ENCODE results near the gene PATZ1. TPM values are rescaled to one million over a fixed set of nuclear protein-coding genes. Genes with fewer than 3 reads are reported as not detected.

Gene PATZ1
- total and polyA plus RNA-seq, 2 of the 4 experiments (the other 2 are of a cell fraction), result 6.5 to 10.5 TPM

GRCh38 chr22:31300896-31301295 is 45.2 kb downstream of the PATZ1 start:
- H3K9me3 ChIP-seq (ENCODE audit: control insufficient read depth, insufficient read depth, low read length), result no peaks in the 10 kb centered on the region
- POLR2A ChIA-PET (ENCODE audit: unreplicated experiment), result no interaction called here

More at GRCh38 chr22:31300896-31301295, 45.2 kb downstream of the PATZ1 start:
- WGBS, 2 experiments (ENCODE audit: extremely low coverage in 2 of 2, insufficient read length in 1 of 2), result 80% methylated on average over 2 of the region's 3 CpGs; no CpG with 5 or more reads in 1 of the 2 experiments
- DNase-seq, result no peak
- Histone ChIP-seq H3K14ac (replicated peaks; ENCODE audit: low read depth, low read length) (no peak overlapping the region), H3K4me2 (ENCODE audit: low read depth, low read length) (no peak overlapping the region), H2BK15ac (ENCODE audit: low read depth, low read length) (no peak overlapping the region), H2AFZ (replicated peaks; ENCODE audit: low read length, poor library complexity) (no peak overlapping the region), H3K4me1 (ENCODE audit: control insufficient read depth, insufficient read depth, low read length) (peaks cover 2% of the 10 kb centered on the region; the same call in 1 of the 2 replicates), H3K27me3 (ENCODE audit: control insufficient read depth, insufficient read depth, low read length) (no peaks in the 10 kb centered on the region), H2BK20ac (ENCODE audit: low read depth, low read length) (no peak overlapping the region), H3K4ac (ENCODE audit: low read depth, low read length) (no peak overlapping the region), H4K5ac (ENCODE audit: low read depth, low read length) (no peak overlapping the region), H2BK5ac (ENCODE audit: low read depth, low read length, poor library complexity, severe bottlenecking) (no peak overlapping the region), H3K18ac (ENCODE audit: low read depth, low read length) (no peak overlapping the region), H2AK9ac (replicated peaks; ENCODE audit: low read depth, low read length, poor library complexity) (no peak overlapping the region), H3K56ac (ENCODE audit: extremely low read depth, insufficient read depth, low read length) (no peak overlapping the region), H3K9ac (ENCODE audit: low read depth, low read length) (no peak overlapping the region), H4K20me1 (ENCODE audit: insufficient read depth, low read length) (no peaks in the 10 kb centered on the region), H2AK5ac (ENCODE audit: low read depth, low read length) (no peak overlapping the region), H4K91ac (ENCODE audit: insufficient read depth, low read depth, low read length) (no peak overlapping the region), H3K36me3 (ENCODE audit: control insufficient read depth, insufficient read depth, low read length) (no peaks in the 10 kb centered on the region), H3K9me1 (ENCODE audit: insufficient read depth, low read length) (no peaks in the 10 kb centered on the region), H3K23ac (ENCODE audit: low read depth, low read length) (no peak overlapping the region), H3K27ac (ENCODE audit: insufficient read depth, low read length) (no peak overlapping the region), H2BK120ac (ENCODE audit: low read depth, low read length) (no peak overlapping the region), H3K4me3 (ENCODE audit: insufficient read depth, low read depth, low read length) (no peak overlapping the region), H3K79me1 (ENCODE audit: low read depth in 1 of 2, low read length in 2 of 2) (no peaks in the 10 kb centered on the region), H4K8ac (ENCODE audit: low read depth in 2 of 2, low read length in 2 of 2) (no peak overlapping the region)
- intact Hi-C loops (cut with micrococcal nuclease), result no loop called here
- CTCF ChIA-PET, result interaction anchor here (4.3 kb wide), 1 partner anchor 12 kb away, joined by 16 read pairs; no protein-coding TSS in a partner anchor
- no TSS peak for BruUV-seq (replicated peaks)
- in situ Hi-C loops (cut with MboI; ENCODE audit: low sequenced_read_pairs), result no loop called here
- dilution Hi-C loops (cut with HindIII; ENCODE audit: low sequenced_read_pairs, unreplicated experiment), result no loop called here
- no peak for ATAC-seq (ENCODE audit: low read depth)
- TF ChIP-seq CTCF (conservative IDR thresholded peaks at IDR 0.05; ENCODE audit: low read depth, low read length) (no peak), NFE2L2 (IDR thresholded peaks at IDR 0.05; ENCODE audit: low read depth, low read length) (no peak), POLR2A (IDR thresholded peaks at IDR 0.05; ENCODE audit: low read depth, low read length) (no peak), MXI1 (IDR thresholded peaks at IDR 0.05; ENCODE audit: borderline replicate concordance, low read depth, low read length) (no peak), USF2 (IDR thresholded peaks at IDR 0.05; ENCODE audit: low read depth, low read length) (no peak), FOS (IDR thresholded peaks at IDR 0.05; ENCODE audit: low read depth, low read length) (no peak), RAD21 (IDR thresholded peaks at IDR 0.05; ENCODE audit: low read length) (no peak), CHD1 (IDR thresholded peaks at IDR 0.05; ENCODE audit: low read depth, low read length) (no peak), CEBPB (IDR thresholded peaks at IDR 0.05; ENCODE audit: low read depth, low read length) (no peak), RFX5 (IDR thresholded peaks at IDR 0.05; ENCODE audit: low read depth, low read length) (no peak)

All from IMR-90 (cell line).